Measurements from ENCODE around the gene KLHL12.

DNA sequence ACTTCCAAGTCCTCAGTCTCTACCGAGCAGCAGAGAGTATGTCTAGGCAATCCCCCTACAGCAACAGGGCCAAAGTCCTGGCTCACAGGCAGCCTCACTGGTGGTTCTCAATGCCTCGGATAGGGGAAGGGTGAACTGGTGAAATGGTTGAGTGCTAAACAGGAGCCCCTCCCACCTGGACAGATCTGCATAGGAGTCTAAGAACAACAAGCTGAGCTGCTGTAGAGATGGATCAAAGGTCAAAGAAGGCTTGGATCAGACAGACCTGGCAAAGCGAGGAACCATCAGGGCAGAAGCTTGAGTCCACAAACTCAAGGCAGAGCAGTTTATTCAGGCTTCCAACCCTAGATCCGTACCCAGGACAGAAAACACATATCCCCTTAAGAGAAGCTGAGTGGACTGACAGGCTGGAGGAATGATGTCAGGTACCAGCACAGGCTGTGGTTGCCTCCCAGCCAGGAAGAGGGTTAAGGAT, 69.9 kb downstream of the KLHL12 start:
- TF ChIP-seq EZH2phosphoT487 (IDR thresholded peaks at IDR 0.05; ENCODE audit: borderline replicate concordance, low read depth, low read length): no peak
- TF ChIP-seq, protein P1, sequence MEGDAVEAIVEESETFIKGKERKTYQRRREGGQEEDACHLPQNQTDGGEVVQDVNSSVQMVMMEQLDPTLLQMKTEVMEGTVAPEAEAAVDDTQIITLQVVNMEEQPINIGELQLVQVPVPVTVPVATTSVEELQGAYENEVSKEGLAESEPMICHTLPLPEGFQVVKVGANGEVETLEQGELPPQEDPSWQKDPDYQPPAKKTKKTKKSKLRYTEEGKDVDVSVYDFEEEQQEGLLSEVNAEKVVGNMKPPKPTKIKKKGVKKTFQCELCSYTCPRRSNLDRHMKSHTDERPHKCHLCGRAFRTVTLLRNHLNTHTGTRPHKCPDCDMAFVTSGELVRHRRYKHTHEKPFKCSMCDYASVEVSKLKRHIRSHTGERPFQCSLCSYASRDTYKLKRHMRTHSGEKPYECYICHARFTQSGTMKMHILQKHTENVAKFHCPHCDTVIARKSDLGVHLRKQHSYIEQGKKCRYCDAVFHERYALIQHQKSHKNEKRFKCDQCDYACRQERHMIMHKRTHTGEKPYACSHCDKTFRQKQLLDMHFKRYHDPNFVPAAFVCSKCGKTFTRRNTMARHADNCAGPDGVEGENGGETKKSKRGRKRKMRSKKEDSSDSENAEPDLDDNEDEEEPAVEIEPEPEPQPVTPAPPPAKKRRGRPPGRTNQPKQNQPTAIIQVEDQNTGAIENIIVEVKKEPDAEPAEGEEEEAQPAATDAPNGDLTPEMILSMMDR (conservative IDR thresholded peaks at IDR 0.05; ENCODE audit: low read length): no peak
